K562 (cell line): ENCODE results near the gene ERCC6L. TPM values are rescaled to one million over a fixed set of nuclear protein-coding genes. Genes with fewer than 3 reads are reported as not detected.
A peak's percentile ranks its signal among the peaks of the same experiment; 100 is the strongest.

ENCODE experiments used
- AFF1 ChIP-seq, 2 experiments: fragments of 450-650 bp; IDR thresholded peaks; 2 replicates each; pipeline ENCODE4 v1.6.1; 2018; ENCODE audit warnings: mild to moderate bottlenecking in 2 of 2, low read depth in 1 of 2; ENCODE audit not compliant: partially characterized antibody in 2 of 2
- ARID1B ChIP-seq: fragments of 450-650 bp; IDR thresholded peaks from 2 replicates; pipeline ENCODE4 v1.6.1; 2016; ENCODE audit warnings: antibody characterized with exemption, mild to moderate bottlenecking, inconsistent platforms
- ARNT ChIP-seq, 2 experiments: fragments of 450-650 bp; IDR thresholded peaks; 2 replicates each; pipeline ENCODE4 v1.6.1; 2016; ENCODE audit warnings: mild to moderate bottlenecking in 1 of 2
- ATF3 ChIP-seq, 2 experiments: fragments of 450-650 bp in 1 of 2; sonication (generic) in 1 of 2; formaldehyde crosslinking in 1 of 2; IDR thresholded peaks in 1 of 2; conservative IDR thresholded peaks in 1 of 2; 2 replicates each; pipeline versions ENCODE4 v1.6.1 to v1.8.1; 2016 to 2023; ENCODE audit warnings: mild to moderate bottlenecking in 2 of 2, moderate library complexity in 2 of 2, inconsistent platforms in 1 of 2, missing genetic modification reagents in 1 of 2
- HCFC1 ChIP-seq: IDR thresholded peaks from 2 replicates; pipeline ENCODE4 v1.6.1; 2012; ENCODE audit warnings: low read depth, low read length, improper control_type of control experiment
- NR2C1 ChIP-seq, 2 experiments: fragments of 450-650 bp; IDR thresholded peaks; 2 replicates each; pipeline ENCODE4 v1.6.1; 2017; ENCODE audit warnings: mild to moderate bottlenecking in 2 of 2, antibody characterized with exemption in 1 of 2, inconsistent platforms in 1 of 2, missing compliant biosample characterization in 1 of 2, missing genetic modification characterization in 1 of 2
- POU5F1 ChIP-seq: fragments of 150-350 bp; IDR thresholded peaks from 2 replicates; pipeline ENCODE4 v1.6.1; 2014; ENCODE audit warnings: borderline replicate concordance, low read length, low read depth, mild to moderate bottlenecking; ENCODE audit not compliant: partially characterized antibody
- PRDM10 ChIP-seq: fragments of 450-650 bp; IDR thresholded peaks from 2 replicates; pipeline ENCODE4 v1.6.1; 2018; ENCODE audit not compliant: partially characterized antibody
- RBM25 ChIP-seq: fragments of 200-400 bp; formaldehyde crosslinking; IDR thresholded peaks from 2 replicates; pipeline ENCODE4 v1.6.1; 2018; ENCODE audit warnings: low read length, low read depth, moderate library complexity; ENCODE audit not compliant: severe bottlenecking
- RHOXF2B ChIP-seq: fragments of 250-450 bp; sonication (Bioruptor Pico); conservative IDR thresholded peaks from 2 replicates; pipeline ENCODE4 v1.5.1; 2021
- SMAD1 ChIP-seq: fragments of 150-350 bp; IDR thresholded peaks from 2 replicates; pipeline ENCODE4 v1.6.1; 2014; ENCODE audit warnings: low read length, low read depth; ENCODE audit not compliant: partially characterized antibody
- SNRNP70 ChIP-seq: fragments of 200-400 bp; formaldehyde crosslinking; optimal IDR thresholded peaks from 2 replicates; pipeline ENCODE3; 2017; ENCODE audit warnings: low read depth, low read length
- TAL1 ChIP-seq: fragments of 450-650 bp; IDR thresholded peaks from 2 replicates; pipeline ENCODE4 v1.6.1; 2016; ENCODE audit warnings: mild to moderate bottlenecking
- U2AF2 ChIP-seq: fragments of 200-400 bp; formaldehyde crosslinking; optimal IDR thresholded peaks from 2 replicates; pipeline ENCODE3; 2017; ENCODE audit warnings: low read depth, mild to moderate bottlenecking, low read length
- ZNF24 ChIP-seq: fragments of 450-650 bp; IDR thresholded peaks from 2 replicates; pipeline ENCODE4 v1.6.1; 2016
- ZNF354B ChIP-seq: fragments of 250-450 bp; sonication (Bioruptor Pico); IDR thresholded peaks from 2 replicates; pipeline ENCODE4 v1.4.0; 2020
- ZNF408 ChIP-seq: fragments of 250-450 bp; sonication (Bioruptor Pico); IDR thresholded peaks from 2 replicates; pipeline ENCODE4 v1.4.0; 2020; ENCODE audit warnings: low read depth, mild to moderate bottlenecking, moderate library complexity
- ZNF764 ChIP-seq: fragments of 250-450 bp; sonication (Bioruptor Pico); IDR thresholded peaks from 2 replicates; pipeline ENCODE4 v1.4.0; 2020; ENCODE audit warnings: low read depth, mild to moderate bottlenecking, moderate library complexity
- polyA plus RNA-seq, 8 experiments: library from polyadenylated mRNA; depleted of rRNA in 4 of 8; stranded (reverse) in 5 of 8; unstranded in 3 of 8; fragments of >200 nt; fragmentation: Nextera tagmentation in 2 of 8; fragmentation: Illumina TruSeq in 1 of 8; extraction: Ambion mirVana in 2 of 8; extraction: Trizol in 1 of 8; gene quantifications; 2 replicates each; pipeline versions ENCODE4 v1.2.1 to v1.2.3, GENCODE V29; 2011 to 2014; ENCODE audit warnings: inconsistent platforms in 1 of 8, missing spikeins in 1 of 8
- total RNA-seq, 7 experiments: library from RNA; depleted of rRNA in 6 of 7; stranded (reverse); fragments of >200 nt in 6 of 7; fragmentation: Illumina TruSeq in 2 of 7; extraction: Trizol in 2 of 7; gene quantifications; 2 replicates each; pipeline versions ENCODE4 v1.2.1 to v1.2.3, GENCODE V29; 2011 to 2021; ENCODE audit warnings: low replicate concordance in 1 of 7

Gene ERCC6L
- total and polyA plus RNA-seq, 9 of the 15 experiments (the other 6 are each of a cell fraction or from before 2014, with no cell fraction given), result 6.4 to 17.4 (median 11.9) TPM

GRCh38 chrX:72181178-72182125 is 57.4 kb downstream of the ERCC6L start, which contains the start of gene PIN4 (continued):
- TF ChIP-seq RBM25, result peak; percentile 27
- TF ChIP-seq SNRNP70, result no peak
- peak; percentile 61 for TF ChIP-seq HCFC1
- TF ChIP-seq ZNF24, result no peak
- TF ChIP-seq ZNF764 (CRISPR knock-in tag), result no peak
- no peak for TF ChIP-seq POU5F1
- no peak for TF ChIP-seq RHOXF2B
- no peak for TF ChIP-seq ZNF408 (CRISPR knock-in tag)
- TF ChIP-seq ZNF354B, result no peak
- TF ChIP-seq ARID1B, result no peak
- no peak for TF ChIP-seq AFF1 (IDR thresholded peaks at IDR 0.05; ENCODE audit: low read depth in 1 of 2, partially characterized antibody in 2 of 2)
- TF ChIP-seq SMAD1, result no peak
- no peak for TF ChIP-seq ARNT (IDR thresholded peaks at IDR 0.05)
- TF ChIP-seq TAL1, result 0 out of 2 replicates have a peak, but pooled peaks have one; percentile 7
- TF ChIP-seq NR2C1 (IDR thresholded peaks at IDR 0.05), result peak; percentile 96
- peak; percentile 97 for TF ChIP-seq NR2C1 (tag; IDR thresholded peaks at IDR 0.05)
- TF ChIP-seq ATF3 (IDR thresholded peaks at IDR 0.05), result no peak
- no peak for TF ChIP-seq ATF3 (CRISPR knock-in tag; conservative IDR thresholded peaks at IDR 0.05)
- TF ChIP-seq PRDM10, result peak; percentile 13
- no peak for TF ChIP-seq U2AF2
